KMS-11 (cell line): ENCODE measurements around the gene TPD52L1.

Source experiments
- H2AFZ ChIP-seq: fragments of 200-600 bp; sonication (generic); 2 replicates; pipeline ENCODE4 v1.6.1; 2016; ENCODE audit warnings: antibody characterized with exemption, mixed run types, low read depth
- H3K27ac ChIP-seq: fragments of 200-600 bp; sonication (generic); 2 replicates; pipeline ENCODE4 v1.6.1; 2016; ENCODE audit warnings: mild to moderate bottlenecking, mixed run types
- H3K27me3 ChIP-seq: fragments of 200-600 bp; sonication (generic); 2 replicates; pipeline ENCODE4 v1.6.1; 2017; ENCODE audit warnings: mild to moderate bottlenecking, low read depth, mixed run types, moderate library complexity; ENCODE audit not compliant: insufficient read depth
- H3K36me3 ChIP-seq: fragments of 200-600 bp; sonication (generic); 2 replicates; pipeline ENCODE4 v1.6.1; 2017; ENCODE audit warnings: mild to moderate bottlenecking, mixed run types; ENCODE audit not compliant: insufficient read depth
- H3K4me1 ChIP-seq: fragments of 200-600 bp; sonication (generic); 2 replicates; pipeline ENCODE4 v1.6.1; 2016; ENCODE audit warnings: mild to moderate bottlenecking, low read depth, mixed run types; ENCODE audit not compliant: poor library complexity, severe bottlenecking
- H3K4me2 ChIP-seq: fragments of 200-600 bp; sonication (generic); 2 replicates; pipeline ENCODE4 v1.7.0; 2016; ENCODE audit warnings: mild to moderate bottlenecking, mixed run types
- H3K4me3 ChIP-seq: fragments of 200-600 bp; sonication (generic); IDR thresholded peaks from 2 replicates; pipeline ENCODE4 v1.6.1; 2017; ENCODE audit warnings: low read depth, low read length, mixed read lengths; ENCODE audit not compliant: insufficient read depth
- H3K79me2 ChIP-seq: fragments of 200-600 bp; sonication (generic); 2 replicates; pipeline ENCODE4 v1.6.1; 2016; ENCODE audit warnings: low read depth, mixed run types; ENCODE audit not compliant: insufficient read depth
- H3K9ac ChIP-seq: fragments of 200-600 bp; sonication (generic); 2 replicates; pipeline ENCODE4 v1.6.1; 2016; ENCODE audit warnings: mild to moderate bottlenecking, mixed run types
- H4K20me1 ChIP-seq: fragments of 200-600 bp; sonication (generic); 2 replicates; pipeline ENCODE4 v1.6.1; 2016; ENCODE audit warnings: mild to moderate bottlenecking, mixed run types; ENCODE audit not compliant: insufficient read depth
- TF ChIP-seq, protein P1 (sequence below): fragments of 200-600 bp; sonication (generic); conservative IDR thresholded peaks from 2 replicates; pipeline ENCODE4 v1.6.1; 2017; ENCODE audit warnings: low read depth, mild to moderate bottlenecking, antibody characterized with exemption, low read length, moderate library complexity, mixed read lengths

Gene TPD52L1

GRCh38 chr6:125228981-125229479 lies 75.5 kb downstream of the TPD52L1 start:
- Histone ChIP-seq H3K4me3 (no peak overlapping the region), H4K20me1 (no peaks in the 10 kb centered on the region), H3K4me1 (no peaks in the 10 kb centered on the region), H3K27me3 (no peaks in the 10 kb centered on the region), H2AFZ (no peak overlapping the region), H3K4me2 (no peak overlapping the region), H3K79me2 (no peaks in the 10 kb centered on the region), H3K27ac (no peak overlapping the region), H3K36me3 (no peaks in the 10 kb centered on the region), H3K9ac (no peak overlapping the region)
- TF ChIP-seq, protein P1, sequence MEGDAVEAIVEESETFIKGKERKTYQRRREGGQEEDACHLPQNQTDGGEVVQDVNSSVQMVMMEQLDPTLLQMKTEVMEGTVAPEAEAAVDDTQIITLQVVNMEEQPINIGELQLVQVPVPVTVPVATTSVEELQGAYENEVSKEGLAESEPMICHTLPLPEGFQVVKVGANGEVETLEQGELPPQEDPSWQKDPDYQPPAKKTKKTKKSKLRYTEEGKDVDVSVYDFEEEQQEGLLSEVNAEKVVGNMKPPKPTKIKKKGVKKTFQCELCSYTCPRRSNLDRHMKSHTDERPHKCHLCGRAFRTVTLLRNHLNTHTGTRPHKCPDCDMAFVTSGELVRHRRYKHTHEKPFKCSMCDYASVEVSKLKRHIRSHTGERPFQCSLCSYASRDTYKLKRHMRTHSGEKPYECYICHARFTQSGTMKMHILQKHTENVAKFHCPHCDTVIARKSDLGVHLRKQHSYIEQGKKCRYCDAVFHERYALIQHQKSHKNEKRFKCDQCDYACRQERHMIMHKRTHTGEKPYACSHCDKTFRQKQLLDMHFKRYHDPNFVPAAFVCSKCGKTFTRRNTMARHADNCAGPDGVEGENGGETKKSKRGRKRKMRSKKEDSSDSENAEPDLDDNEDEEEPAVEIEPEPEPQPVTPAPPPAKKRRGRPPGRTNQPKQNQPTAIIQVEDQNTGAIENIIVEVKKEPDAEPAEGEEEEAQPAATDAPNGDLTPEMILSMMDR = no peak

DNA sequence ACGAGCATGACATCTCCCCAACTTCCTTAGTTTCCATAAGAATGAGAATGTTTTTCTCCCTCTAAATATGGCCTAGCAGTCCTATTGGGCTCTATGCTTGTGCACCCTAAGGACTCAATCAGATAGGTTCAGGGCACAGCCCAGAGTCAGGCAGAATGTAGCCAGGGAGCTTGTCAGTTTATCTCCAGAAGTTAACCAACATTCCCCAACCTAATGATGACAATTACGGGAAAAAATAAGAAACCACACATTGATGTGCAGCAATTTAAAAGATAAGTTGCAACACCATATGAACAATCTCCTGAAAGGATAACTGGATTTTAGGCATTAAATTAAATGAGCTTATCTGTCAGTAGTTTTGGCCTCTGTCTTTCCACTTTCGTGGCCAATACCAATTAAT lies 77.1 kb downstream of the TPD52L1 start:
- Histone ChIP-seq H3K4me2 (no peak overlapping the region), H3K9ac (no peak overlapping the region), H3K36me3 (no peaks in the 10 kb centered on the region), H4K20me1 (no peaks in the 10 kb centered on the region), H3K79me2 (no peaks in the 10 kb centered on the region), H2AFZ (no peak overlapping the region), H3K4me1 (no peaks in the 10 kb centered on the region), H3K4me3 (no peak overlapping the region), H3K27me3 (no peaks in the 10 kb centered on the region), H3K27ac (no peak overlapping the region)
- TF ChIP-seq, protein P1 = no peak

GRCh38 chr6:125231133-125231532 lies 77.6 kb downstream of the TPD52L1 start:
- Histone ChIP-seq H3K36me3 (no peaks in the 10 kb centered on the region), H3K27me3 (no peaks in the 10 kb centered on the region)
- TF ChIP-seq, protein P1 = no peak

DNA sequence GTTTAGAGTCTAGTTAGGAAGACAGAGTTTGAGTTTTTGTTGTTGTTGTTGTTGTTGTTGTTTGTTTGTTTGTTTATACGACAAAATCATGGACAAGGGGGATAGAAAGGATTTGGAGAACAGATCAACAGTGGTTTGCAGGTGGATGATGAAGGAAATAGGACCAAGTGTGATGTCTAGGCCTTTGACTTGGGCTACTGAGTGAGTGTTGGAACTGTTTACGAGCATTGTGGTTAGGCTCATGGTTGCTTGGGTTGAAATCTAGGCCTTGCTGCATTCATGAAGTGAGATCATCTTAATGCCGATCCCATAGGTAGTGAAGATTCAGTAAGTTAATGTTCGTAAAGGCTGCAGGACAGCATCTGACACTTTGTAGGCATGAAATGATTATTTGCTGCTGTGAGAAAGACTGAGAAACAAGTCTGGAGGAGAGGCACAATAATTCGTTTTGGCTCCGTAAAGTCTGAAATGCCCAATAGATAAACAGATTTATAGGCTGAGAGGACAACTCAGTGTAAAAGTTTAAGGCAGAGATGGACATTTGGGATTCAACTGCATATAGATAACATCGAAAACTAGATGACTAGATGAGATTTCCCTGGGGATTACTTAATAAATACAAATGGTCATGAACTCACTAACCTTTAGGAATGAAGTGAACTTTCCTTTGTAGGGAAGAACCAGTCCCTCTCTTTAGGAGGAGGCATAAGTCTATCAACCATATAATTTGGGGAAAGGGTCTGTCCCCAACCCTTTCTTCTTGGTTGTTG lies 78.2 kb downstream of the TPD52L1 start:
- no peak overlapping the region for H3K4me3 ChIP-seq
- H3K4me2 ChIP-seq = no peak overlapping the region
- TF ChIP-seq, protein P1 = no peak
- H3K27me3 ChIP-seq = no peaks in the 10 kb centered on the region
- H3K27ac ChIP-seq = no peak overlapping the region
- no peaks in the 10 kb centered on the region for H3K36me3 ChIP-seq
- H4K20me1 ChIP-seq = no peaks in the 10 kb centered on the region
- no peaks in the 10 kb centered on the region for H3K79me2 ChIP-seq
- H3K4me1 ChIP-seq = no peaks in the 10 kb centered on the region
- H3K9ac ChIP-seq = no peak overlapping the region
- no peak overlapping the region for H2AFZ ChIP-seq

More at GRCh38 chr6:125231133-125231532, 77.6 kb downstream of the TPD52L1 start:
- H3K27ac ChIP-seq = no peak overlapping the region
- no peaks in the 10 kb centered on the region for H4K20me1 ChIP-seq
- H3K4me1 ChIP-seq = no peaks in the 10 kb centered on the region
- H2AFZ ChIP-seq = no peak overlapping the region
- no peak overlapping the region for H3K4me3 ChIP-seq
- H3K4me2 ChIP-seq = no peak overlapping the region
- no peaks in the 10 kb centered on the region for H3K79me2 ChIP-seq
- H3K9ac ChIP-seq = no peak overlapping the region
